ENCODE measurements around the gene PLA2G10. TPM values are rescaled to one million over a fixed set of nuclear protein-coding genes. Genes with fewer than 3 reads are reported as not detected.
A peak's percentile ranks its signal among the peaks of the same experiment; 100 is the strongest.

PLA2G10 gene
- total and polyA plus RNA-seq, 2 of the 13 experiments (the other 11 are each of a cell fraction or from before 2014, with no cell fraction given) = not detected

DNA sequence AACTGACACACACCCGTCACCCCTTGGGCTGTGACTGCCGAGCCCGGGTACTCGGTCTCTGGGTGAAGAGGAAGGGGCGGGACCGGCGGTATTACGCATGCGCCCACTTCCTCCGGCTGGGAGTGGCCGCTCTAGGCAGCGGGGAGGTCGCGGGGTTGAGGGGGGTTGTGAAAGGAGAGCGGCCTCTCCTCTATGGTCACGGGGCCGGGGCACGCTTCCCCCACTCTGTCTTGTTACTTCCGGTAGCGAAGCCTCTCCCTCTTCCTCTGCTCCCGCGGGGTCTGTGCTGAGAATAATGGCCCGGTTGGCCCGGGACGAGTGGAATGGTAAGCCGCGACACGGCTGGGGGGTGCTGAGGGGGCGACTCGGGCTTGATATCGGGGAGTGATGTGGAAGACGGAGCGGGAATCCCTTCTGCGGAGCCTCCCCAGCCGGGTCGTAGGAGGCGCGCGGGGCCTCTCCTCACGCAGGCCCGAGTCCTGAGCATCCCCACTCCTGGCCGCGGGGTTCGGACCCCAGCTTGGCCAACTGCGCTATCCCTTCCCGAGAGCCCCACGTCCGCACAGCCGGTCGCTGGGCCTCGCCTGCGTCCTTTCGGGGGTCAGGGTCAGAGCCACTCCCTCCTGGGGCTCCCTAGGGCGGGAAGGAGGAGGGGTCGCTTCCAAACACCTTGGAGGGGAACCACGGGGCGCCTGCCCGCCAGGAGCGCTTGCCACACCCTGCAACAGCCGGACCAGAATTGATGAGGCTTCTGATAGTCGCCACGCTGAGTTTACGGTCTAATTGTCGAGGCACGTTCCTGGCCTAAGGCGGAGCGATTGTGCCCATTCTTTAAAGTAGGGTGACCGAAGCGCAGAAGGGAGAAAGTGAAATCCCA, 61.2 kb downstream of the PLA2G10 start, which contains the start of gene BFAR (continued):
- TF ChIP-seq EED (CRISPR knock-in tag; IDR thresholded peaks at IDR 0.05) (0 out of 2 replicates have a peak, but pooled peaks have one; percentile 43), MZF1 (CRISPR knock-in tag; IDR thresholded peaks at IDR 0.05; ENCODE audit: borderline replicate concordance) (no peak), KLF6 (CRISPR knock-in tag; IDR thresholded peaks at IDR 0.05) (peak; percentile 98), ZNF605 (CRISPR knock-in tag; IDR thresholded peaks at IDR 0.05) (peak; percentile 94), YY1 (IDR thresholded peaks at IDR 0.05; ENCODE audit: insufficient read depth, insufficient replicate concordance, low read depth, low read length) (peak; percentile 80), ZBTB46 (CRISPR knock-in tag; IDR thresholded peaks at IDR 0.05; ENCODE audit: borderline replicate concordance) (no peak), ZNF260 (CRISPR knock-in tag; IDR thresholded peaks at IDR 0.05; ENCODE audit: borderline replicate concordance, low read depth) (0 out of 2 replicates have a peak, but pooled peaks have one; percentile 14), TRIM22 (IDR thresholded peaks at IDR 0.05) (no peak), USF2 (IDR thresholded peaks at IDR 0.05; ENCODE audit: low read depth, low read length) (peak; percentile 72), USF2 (CRISPR knock-in tag; IDR thresholded peaks at IDR 0.05; ENCODE audit: borderline replicate concordance) (peak; percentile 66), ZNF7 (CRISPR knock-in tag; IDR thresholded peaks at IDR 0.05) (0 out of 2 replicates have a peak, but pooled peaks have one; percentile 3), ATM (IDR thresholded peaks at IDR 0.05; ENCODE audit: borderline replicate concordance) (no peak), ISL2 (CRISPR knock-in tag; IDR thresholded peaks at IDR 0.05) (peak; percentile 76), ZFP36L2 (CRISPR knock-in tag; IDR thresholded peaks at IDR 0.05) (peak; percentile 72), SMYD3 (CRISPR knock-in tag; IDR thresholded peaks at IDR 0.05) (peak; percentile 85; the same call in 1 of the 2 replicates), AKAP8 (CRISPR knock-in tag; IDR thresholded peaks at IDR 0.05) (0 out of 2 replicates have a peak, but pooled peaks have one; percentile 15), KLF13 (CRISPR knock-in tag; IDR thresholded peaks at IDR 0.05) (no peak; the same call in 1 of the 2 replicates), RFXAP (CRISPR knock-in tag; IDR thresholded peaks at IDR 0.05; ENCODE audit: borderline replicate concordance) (peak; percentile 93), SRSF4 (IDR thresholded peaks at IDR 0.05; ENCODE audit: low read depth, low read length, poor library complexity, severe bottlenecking) (no peak), ZNF160 (CRISPR knock-in tag; IDR thresholded peaks at IDR 0.05) (no peak)
- TF ChIP-seq, protein P1, sequence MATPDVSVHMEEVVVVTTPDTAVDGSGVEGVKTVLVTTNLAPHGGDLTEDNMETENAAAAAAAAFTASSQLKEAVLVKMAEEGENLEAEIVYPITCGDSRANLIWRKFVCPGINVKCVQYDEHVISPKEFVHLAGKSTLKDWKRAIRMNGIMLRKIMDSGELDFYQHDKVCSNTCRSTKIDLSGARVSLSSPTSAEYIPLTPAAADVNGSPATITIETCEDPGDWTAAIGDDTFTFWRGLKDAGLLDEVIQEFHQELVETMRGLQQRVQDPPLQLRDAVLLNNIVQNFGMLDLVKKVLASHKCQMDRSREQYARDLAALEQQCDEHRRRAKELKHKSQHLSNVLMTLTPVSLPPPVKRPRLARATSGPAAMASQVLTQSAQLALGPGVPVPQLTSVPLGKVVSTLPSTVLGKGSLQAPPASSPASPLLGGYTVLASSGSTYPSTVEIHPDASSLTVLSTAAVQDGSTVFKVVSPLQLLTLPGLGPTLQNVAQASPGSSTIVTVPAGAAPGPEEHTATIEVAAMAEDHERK (CRISPR knock-in tag; IDR thresholded peaks at IDR 0.05; ENCODE audit: low read depth) = 0 out of 2 replicates have a peak, but pooled peaks have one; percentile 57
- TF ChIP-seq, protein P2, sequence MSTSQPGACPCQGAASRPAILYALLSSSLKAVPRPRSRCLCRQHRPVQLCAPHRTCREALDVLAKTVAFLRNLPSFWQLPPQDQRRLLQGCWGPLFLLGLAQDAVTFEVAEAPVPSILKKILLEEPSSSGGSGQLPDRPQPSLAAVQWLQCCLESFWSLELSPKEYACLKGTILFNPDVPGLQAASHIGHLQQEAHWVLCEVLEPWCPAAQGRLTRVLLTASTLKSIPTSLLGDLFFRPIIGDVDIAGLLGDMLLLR (CRISPR knock-in tag; IDR thresholded peaks at IDR 0.05) = peak; percentile 70

All from HepG2 (cell line).